ENCODE data around the gene SPSB3. TPM values are rescaled to one million over a fixed set of nuclear protein-coding genes. Genes with fewer than 3 reads are reported as not detected.

SPSB3 gene
- total and polyA plus RNA-seq, 7 donors = 34.4 to 98.4 (median 61.4) TPM

DNA sequence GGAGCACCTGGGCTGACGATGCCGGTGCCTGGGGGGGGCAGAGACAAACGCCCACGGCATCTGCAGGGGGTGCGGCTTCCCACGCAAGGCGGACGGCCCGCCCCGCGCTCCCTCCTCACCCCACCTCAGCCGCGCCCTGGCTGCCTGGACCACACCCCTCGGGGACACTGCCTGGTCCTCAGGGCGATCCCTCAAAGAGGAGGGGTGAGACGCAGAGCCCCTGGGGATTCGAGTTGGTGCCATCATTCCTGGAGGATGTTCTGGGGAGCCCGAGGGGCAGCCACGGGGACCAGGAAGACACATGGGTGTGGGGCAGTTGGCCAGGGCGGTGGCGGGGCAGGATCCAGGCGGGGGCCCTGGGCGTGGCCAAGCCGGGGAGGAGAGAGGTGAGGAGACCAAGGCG lies 7.3 kb upstream of the SPSB3 start:
- no peak for TF ChIP-seq EP300 (IDR thresholded peaks at IDR 0.05)
- TF ChIP-seq POLR2AphosphoS5 (IDR thresholded peaks at IDR 0.05) = no peak
- TF ChIP-seq, protein P1, sequence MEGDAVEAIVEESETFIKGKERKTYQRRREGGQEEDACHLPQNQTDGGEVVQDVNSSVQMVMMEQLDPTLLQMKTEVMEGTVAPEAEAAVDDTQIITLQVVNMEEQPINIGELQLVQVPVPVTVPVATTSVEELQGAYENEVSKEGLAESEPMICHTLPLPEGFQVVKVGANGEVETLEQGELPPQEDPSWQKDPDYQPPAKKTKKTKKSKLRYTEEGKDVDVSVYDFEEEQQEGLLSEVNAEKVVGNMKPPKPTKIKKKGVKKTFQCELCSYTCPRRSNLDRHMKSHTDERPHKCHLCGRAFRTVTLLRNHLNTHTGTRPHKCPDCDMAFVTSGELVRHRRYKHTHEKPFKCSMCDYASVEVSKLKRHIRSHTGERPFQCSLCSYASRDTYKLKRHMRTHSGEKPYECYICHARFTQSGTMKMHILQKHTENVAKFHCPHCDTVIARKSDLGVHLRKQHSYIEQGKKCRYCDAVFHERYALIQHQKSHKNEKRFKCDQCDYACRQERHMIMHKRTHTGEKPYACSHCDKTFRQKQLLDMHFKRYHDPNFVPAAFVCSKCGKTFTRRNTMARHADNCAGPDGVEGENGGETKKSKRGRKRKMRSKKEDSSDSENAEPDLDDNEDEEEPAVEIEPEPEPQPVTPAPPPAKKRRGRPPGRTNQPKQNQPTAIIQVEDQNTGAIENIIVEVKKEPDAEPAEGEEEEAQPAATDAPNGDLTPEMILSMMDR (IDR thresholded peaks at IDR 0.05) = no peak
- TF ChIP-seq POLR2A (IDR thresholded peaks at IDR 0.05) = no peak
- Histone ChIP-seq H3K4me1 (peaks cover 0 to 14% (median 7%) of the 10 kb centered on the region in 4 donors), H3K4me3 (no peak overlapping the region), H3K27me3 (no peaks in the 10 kb centered on the region), H3K27ac (no peak overlapping the region), H3K36me3 (peaks cover 0 to 61% (median 32%) of the 10 kb centered on the region in 4 donors), H3K9me3 (no peaks in the 10 kb centered on the region)
- 51 to 85% methylated on average over 25 of the region's 25 CpGs for WGBS, 2 donors
- intact Hi-C loops (cut with DNase I) = no loop called here
- peak; percentile 58 for DNase-seq

DNA sequence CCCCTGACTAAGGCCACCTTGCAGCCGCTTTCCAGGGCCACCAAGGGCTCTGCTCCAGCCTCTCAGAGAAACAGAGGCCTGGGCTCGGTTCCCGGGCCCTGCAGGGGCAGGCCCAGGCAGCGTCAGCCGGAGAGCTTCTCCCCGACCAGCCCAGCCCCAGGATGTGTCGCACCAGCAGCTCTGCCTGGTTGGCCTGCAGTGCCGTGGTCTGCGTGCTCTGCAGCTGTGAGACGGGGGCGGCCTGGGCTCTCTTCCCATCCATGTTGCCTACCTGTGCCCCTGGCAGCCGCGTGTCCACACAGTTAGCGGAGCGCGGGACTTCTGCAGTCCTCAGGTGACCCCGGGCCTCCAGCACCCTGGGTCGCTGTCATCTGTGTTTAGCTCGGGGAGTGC lies 6.3 kb upstream of the SPSB3 start:
- Histone ChIP-seq H3K36me3 (peaks cover 0 to 61% (median 32%) of the 10 kb centered on the region in 4 donors), H3K9me3 (no peaks in the 10 kb centered on the region), H3K27ac (no peak overlapping the region), H3K4me1 (peaks cover 0 to 23% (median 16%) of the 10 kb centered on the region in 4 donors), H3K4me3 (no peak overlapping the region), H3K27me3 (no peaks in the 10 kb centered on the region)
- peak; percentile 58 for DNase-seq
- intact Hi-C loops (cut with DNase I) = no loop called here
- TF ChIP-seq, protein P1 (IDR thresholded peaks at IDR 0.05) = no peak
- TF ChIP-seq EP300 (IDR thresholded peaks at IDR 0.05) = no peak
- TF ChIP-seq POLR2AphosphoS5 (IDR thresholded peaks at IDR 0.05) = no peak
- no peak for TF ChIP-seq POLR2A (IDR thresholded peaks at IDR 0.05)
- 78 to 87% methylated on average over 19 of the region's 19 CpGs for WGBS, 2 donors

DNA sequence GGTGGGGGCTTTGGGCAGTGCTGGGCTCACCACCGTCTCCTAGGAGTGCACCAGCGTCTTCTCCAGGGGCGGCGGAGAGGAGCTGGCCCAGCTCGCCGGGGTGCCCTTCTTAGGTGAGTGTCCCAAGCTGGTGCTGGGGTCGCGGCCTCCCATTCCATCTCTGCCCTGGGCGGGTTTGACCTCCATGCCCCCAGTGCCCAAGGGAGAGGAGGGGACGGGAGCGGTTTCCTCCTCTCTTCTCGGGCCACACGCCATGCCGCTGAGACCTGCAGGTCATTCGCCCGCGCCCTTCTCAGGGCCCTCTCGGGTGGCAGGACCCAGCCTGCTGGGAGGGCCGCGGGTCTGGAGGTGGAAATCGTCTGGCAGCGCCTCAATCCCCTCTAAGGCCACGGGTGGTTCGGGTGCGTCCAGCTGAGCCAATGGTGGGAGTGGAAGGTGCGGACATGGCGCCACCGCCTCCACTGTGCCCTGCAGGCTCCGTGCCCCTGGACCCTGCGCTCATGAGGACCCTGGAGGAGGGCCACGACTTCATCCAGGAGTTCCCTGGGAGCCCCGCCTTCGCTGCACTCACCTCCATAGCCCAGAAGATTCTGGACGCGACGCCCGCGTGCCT lies 5.8 kb upstream of the SPSB3 start:
- H3K4me1 ChIP-seq = peaks cover 0 to 27% (median 21%) of the 10 kb centered on the region in 4 donors
- peaks cover 0 to 61% (median 32%) of the 10 kb centered on the region in 4 donors for H3K36me3 ChIP-seq
- TF ChIP-seq, protein P1 (IDR thresholded peaks at IDR 0.05) = no peak
- no peak for TF ChIP-seq POLR2AphosphoS5 (IDR thresholded peaks at IDR 0.05)
- TF ChIP-seq EP300 (IDR thresholded peaks at IDR 0.05) = no peak
- no peak for TF ChIP-seq POLR2A (IDR thresholded peaks at IDR 0.05)
- peak; percentile 65 for DNase-seq
- intact Hi-C loops (cut with DNase I) = no loop called here
- no peaks in the 10 kb centered on the region for H3K9me3 ChIP-seq
- no peak overlapping the region for H3K27ac ChIP-seq
- WGBS, 2 donors = 94 to 95% methylated on average over 38 of the region's 38 CpGs
- no peaks in the 10 kb centered on the region for H3K27me3 ChIP-seq
- H3K4me3 ChIP-seq = no peak overlapping the region

DNA sequence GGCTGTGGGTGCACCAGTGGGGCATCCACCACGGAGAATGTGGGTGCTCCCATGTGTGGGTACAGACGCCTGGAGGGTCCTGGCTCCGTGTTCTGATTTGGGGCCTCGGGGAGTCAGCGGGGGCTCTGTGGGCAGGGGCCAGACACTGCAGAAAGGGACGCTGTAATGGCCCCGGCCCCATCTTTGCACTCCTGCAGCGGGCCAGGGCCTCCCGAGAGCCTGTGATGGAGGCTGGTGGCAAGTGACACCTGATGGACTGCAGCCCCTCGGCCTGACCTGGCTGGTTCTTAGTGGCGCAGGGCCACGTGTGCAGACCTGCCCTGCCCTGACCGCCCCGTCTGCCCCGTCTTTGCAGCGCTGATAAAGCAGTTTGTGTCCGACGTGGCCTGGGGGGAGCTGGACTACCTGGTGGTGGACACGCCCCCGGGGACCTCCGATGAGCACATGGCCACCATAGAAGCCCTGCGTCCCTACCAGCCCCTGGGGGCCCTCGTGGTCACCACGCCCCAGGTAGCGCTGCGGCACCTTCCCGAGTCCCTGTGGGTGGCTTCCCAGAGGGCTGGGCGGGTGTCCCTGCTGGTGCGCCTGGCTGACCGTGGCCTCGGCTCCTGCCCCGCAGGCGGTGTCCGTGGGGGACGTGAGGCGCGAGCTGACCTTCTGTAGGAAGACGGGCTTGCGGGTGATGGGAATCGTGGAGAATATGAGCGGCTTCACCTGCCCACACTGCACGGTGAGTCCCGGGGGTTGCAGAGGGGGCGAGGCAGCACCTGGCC lies 5.1 kb upstream of the SPSB3 start:
- peaks cover 0 to 61% (median 32%) of the 10 kb centered on the region in 4 donors for H3K36me3 ChIP-seq
- WGBS, 2 donors = 94 to 96% methylated on average over 44 of the region's 44 CpGs
- intact Hi-C loops (cut with DNase I) = no loop called here
- no peak overlapping the region for H3K4me3 ChIP-seq
- peaks cover 0 to 28% (median 21%) of the 10 kb centered on the region in 4 donors for H3K4me1 ChIP-seq
- DNase-seq = no peak
- no peak for TF ChIP-seq EP300 (IDR thresholded peaks at IDR 0.05)
- TF ChIP-seq POLR2A (IDR thresholded peaks at IDR 0.05) = no peak
- TF ChIP-seq, protein P1 (IDR thresholded peaks at IDR 0.05) = no peak
- TF ChIP-seq POLR2AphosphoS5 (IDR thresholded peaks at IDR 0.05) = no peak
- no peaks in the 10 kb centered on the region for H3K9me3 ChIP-seq
- no peak overlapping the region for H3K27ac ChIP-seq
- no peaks in the 10 kb centered on the region for H3K27me3 ChIP-seq
